GM21528 (cell line): Measurements from ENCODE around the gene IMMP2L.

ENCODE experiments used
- ATAC-seq: cut with Tn5 transposase; IDR thresholded peaks from one replicate; pipeline ENCODE4 v1.9.1; 2021; ENCODE audit warnings: mild to moderate bottlenecking, moderate library complexity; ENCODE audit not compliant: unreplicated experiment, low FRiP score

Gene IMMP2L

GRCh38 chr7:110856704-110857103 lies 705.6 kb downstream of the IMMP2L start:
- ATAC-seq, result no peak

DNA sequence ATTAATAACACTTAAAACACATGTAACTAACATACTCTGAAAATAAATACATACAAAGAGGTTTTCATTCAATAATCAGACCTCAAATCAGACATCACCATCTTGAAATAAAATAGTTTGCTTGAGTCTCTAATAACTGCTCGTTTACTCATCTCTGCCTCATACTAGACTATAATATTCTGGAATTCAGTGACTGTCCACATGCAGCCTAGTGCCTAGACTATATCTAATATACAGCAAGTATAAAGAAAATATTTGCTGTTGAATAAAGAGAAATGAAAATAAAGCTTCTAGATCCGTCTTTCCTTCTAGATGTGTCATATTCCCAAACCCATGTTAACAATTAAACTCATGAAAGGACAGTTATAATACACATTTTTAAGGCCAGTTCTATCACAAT lies 707.6 kb downstream of the IMMP2L start:
- no peak for ATAC-seq

GRCh38 chr7:110854166-110854565 lies 708.1 kb downstream of the IMMP2L start:
- ATAC-seq, result no peak

DNA sequence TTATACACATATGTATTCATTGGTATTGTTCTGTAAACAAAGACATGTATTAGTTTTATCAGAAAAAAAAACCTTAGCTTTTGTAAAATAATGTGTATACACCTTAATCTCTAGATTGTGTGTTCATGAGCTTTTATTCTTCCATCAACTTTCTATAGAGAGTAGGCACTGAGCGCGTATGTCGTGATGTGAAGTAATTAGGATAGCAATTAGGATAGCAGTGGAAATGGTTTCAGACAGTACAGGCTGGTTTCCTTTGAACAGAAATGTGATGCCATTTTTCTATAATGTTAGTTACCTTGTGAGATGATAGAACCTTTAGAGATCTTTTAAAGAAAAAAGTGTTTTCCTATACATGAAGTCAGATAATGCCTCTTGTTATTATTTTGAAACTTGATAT lies 709.0 kb downstream of the IMMP2L start:
- ATAC-seq, result no peak

DNA sequence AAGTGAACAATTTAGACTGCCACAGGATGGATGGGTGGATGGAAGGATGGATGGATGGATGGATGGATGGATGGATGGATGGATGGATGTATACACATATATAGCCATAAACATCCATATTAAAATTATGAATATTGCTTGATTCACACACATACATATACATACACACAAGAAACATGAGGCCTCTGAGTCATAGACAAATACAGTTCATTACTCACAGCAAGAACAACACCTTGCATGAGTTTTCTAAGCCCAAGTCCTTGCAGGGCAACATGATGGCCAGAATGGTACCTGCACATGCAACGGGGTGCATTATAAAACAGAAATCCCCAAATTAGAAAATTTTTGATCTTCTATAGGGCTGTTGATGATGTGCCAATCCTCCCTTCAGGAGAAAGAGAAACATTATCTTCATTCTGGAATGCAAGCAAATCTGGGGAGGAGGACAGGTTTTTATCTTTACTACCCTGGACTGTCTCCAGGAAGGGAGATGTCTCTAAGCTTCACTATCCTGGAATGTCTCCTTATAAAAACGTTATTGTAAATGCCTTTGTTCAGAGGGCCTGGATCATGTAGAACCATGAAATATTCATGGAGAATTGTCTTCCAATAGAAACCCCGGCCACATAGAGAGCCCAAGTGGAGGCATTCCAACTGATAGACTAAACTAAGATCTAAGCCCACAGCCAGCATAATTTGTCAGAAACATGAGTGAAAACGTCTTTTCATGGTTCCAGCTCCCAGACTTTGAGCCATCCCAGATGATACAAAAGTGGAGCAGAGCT lies 709.9 kb downstream of the IMMP2L start:
- no peak for ATAC-seq

DNA sequence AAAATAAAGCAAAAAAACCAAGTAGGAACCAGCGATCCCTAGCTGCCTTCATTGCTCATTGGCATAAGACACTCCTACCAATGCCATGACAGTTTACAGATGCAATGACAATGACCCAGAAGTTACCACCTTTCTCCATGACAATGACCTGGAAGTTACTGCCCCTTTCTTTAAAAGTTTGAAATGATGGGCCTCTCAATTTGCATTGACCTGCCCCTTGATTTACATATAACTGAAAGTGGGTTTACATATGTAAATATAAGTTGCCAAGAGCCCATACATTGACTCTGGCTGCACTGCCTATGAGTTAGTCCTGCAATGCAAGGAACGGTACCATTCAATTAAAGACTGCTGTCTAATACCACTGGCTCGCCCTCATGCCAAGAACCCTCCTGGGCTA lies 712.1 kb downstream of the IMMP2L start:
- no peak for ATAC-seq

GRCh38 chr7:110842796-110843195 lies 719.5 kb downstream of the IMMP2L start:
- ATAC-seq, result no peak

- no peak for ATAC-seq
Measured at GRCh38 chr7:110841840-110842545, 720.3 kb downstream of the IMMP2L start.

DNA sequence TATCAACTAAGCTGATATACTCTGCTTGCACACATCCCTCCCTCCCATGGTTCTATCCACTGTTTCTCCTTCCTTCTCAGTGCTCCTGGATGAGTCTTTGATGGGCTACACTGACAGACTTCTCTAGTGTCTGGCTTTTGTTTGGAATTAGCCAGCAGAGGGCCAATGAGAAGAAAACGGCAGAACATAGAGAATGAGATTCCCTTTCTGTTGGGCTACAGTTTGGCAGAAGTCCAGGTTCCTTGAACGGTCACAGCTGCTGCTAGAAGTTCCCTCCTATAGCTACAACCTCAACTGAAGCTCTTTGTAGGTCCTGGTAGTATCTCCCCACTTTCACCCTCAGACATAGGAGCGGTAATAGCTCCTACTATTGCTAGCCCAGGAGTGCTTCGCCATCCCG lies 722.4 kb downstream of the IMMP2L start:
- ATAC-seq, result no peak

GRCh38 chr7:110835849-110836248 lies 726.4 kb downstream of the IMMP2L start:
- no peak for ATAC-seq

GRCh38 chr7:110835218-110835617 lies 727.1 kb downstream of the IMMP2L start:
- no peak for ATAC-seq

GRCh38 chr7:110831419-110831818 lies 730.9 kb downstream of the IMMP2L start:
- ATAC-seq, result no peak

GRCh38 chr7:110830778-110831177 lies 731.5 kb downstream of the IMMP2L start:
- no peak for ATAC-seq

DNA sequence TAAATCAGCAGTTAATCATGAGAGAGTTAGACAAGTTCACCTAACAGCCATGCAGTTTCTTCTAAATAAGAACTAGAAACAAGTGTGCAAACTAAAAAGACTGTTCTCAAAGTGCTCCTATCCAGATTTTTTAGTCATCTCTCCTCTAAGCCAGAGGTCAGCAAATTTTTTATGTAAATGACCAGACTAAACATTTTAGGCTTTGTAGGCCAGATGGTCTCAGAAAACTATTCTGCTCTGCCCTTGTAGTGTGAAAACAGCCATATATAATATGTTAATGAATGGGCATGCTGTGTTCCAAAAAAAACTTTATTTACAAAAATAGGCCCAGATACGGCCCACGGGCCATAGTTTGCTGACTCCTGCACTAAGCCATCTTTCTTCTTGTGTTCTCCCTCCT lies 734.4 kb downstream of the IMMP2L start:
- ATAC-seq, result no peak

GRCh38 chr7:110827287-110827855 lies 734.9 kb downstream of the IMMP2L start:
- no peak for ATAC-seq

- no peak for ATAC-seq
Measured at GRCh38 chr7:110813986-110814385, 748.3 kb downstream of the IMMP2L start.

- ATAC-seq, result no peak
Measured at GRCh38 chr7:110809832-110810231, 752.5 kb downstream of the IMMP2L start.

DNA sequence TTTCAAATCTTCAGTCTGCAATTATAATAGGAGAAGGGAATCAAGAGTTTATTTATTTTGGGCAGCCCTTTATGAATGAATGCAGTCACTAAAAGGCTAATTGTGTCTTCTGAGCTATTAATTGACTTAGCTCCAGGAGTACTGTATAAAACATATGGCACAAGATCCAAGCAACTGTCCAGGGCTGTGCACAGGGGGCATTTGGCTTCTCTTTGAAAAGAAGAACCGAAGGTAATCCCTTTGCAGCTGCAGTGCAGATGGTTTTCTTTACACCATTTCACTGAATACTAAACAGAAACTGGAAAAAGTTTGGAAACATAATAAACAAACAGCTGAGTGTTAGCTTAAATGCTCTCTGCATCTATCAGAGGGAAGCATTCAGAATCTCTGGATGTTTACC lies 753.9 kb downstream of the IMMP2L start:
- ATAC-seq, result no peak

- no peak for ATAC-seq
Measured at GRCh38 chr7:110804501-110804900, 757.8 kb downstream of the IMMP2L start.

- no peak for ATAC-seq
Measured at GRCh38 chr7:110803602-110804143, 758.6 kb downstream of the IMMP2L start.

DNA sequence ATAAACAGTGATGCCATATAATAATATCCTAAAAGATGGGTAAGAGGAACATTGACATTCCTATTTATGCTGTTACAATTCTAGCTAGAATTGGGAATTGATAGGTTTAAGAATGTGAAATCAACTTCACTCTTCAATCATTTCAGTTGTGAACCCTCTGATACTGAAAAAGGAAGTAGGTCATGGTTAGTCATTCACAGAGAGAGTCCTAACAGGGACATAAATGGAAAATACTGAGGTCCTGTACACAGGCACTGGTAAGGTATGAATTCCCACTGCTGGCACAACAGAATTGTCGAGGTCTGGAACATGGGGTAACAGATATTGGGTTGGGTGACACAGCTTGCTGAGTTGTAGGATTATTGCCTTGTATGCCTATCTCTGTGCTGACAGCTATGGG lies 760.8 kb downstream of the IMMP2L start:
- ATAC-seq, result peak; percentile 89
